H1 (cell line): ENCODE data around the gene PCDHB16. TPM values are rescaled to one million over a fixed set of nuclear protein-coding genes. Genes with fewer than 3 reads are reported as not detected.
A peak's percentile ranks its signal among the peaks of the same experiment; 100 is the strongest.

ENCODE experiments used
- CTCF ChIA-PET: fragments of 300-600 bp; sonication (Branson Sonifier 250); formaldehyde crosslinking; loops from one replicate; lab custom pipeline; 2021; ENCODE audit not compliant: partially characterized antibody; lab: Charles Lee
- POLR2A ChIA-PET: fragments of 300-600 bp; sonication (Branson Sonifier 250); formaldehyde crosslinking; loops from one replicate; lab custom pipeline; 2021; ENCODE audit warnings: inconsistent platforms; ENCODE audit not compliant: partially characterized antibody; lab: Charles Lee
- DNase-seq, 2 experiments: peaks; one replicate each; pipeline versions ENCODE4 v3.0.0 to v3.0.0-alpha.2; 2010 to 2022; ENCODE audit warnings: low spot score in 2 of 2, low read depth in 1 of 2, mixed read lengths in 1 of 2
- FAIRE-seq: peaks from 2 replicates; lab custom pipeline; 2011; peaks lifted over from hg19 to GRCh38; lab: Jason Lieb, UNC
- H2AFZ ChIP-seq: 2 replicates; pipeline ENCODE4 v1.8.1; 2012; ENCODE audit warnings: low read length, inconsistent platforms
- H2AK5ac ChIP-seq: 2 replicates; pipeline ENCODE4 v1.6.1; 2013; ENCODE audit warnings: low read depth, low read length
- H2BK120ac ChIP-seq: replicated peaks from 2 replicates; pipeline ENCODE3; 2013; ENCODE audit warnings: low read depth, low read length, inconsistent platforms
- H2BK12ac ChIP-seq: 2 replicates; pipeline ENCODE4 v1.6.1; 2013; ENCODE audit warnings: low read depth, low read length
- H2BK15ac ChIP-seq: 2 replicates; pipeline ENCODE4 v1.6.1; 2013; ENCODE audit warnings: low read length
- H2BK20ac ChIP-seq: 2 replicates; pipeline ENCODE4 v1.6.1; 2013; ENCODE audit warnings: low read length
- H2BK5ac ChIP-seq: 2 replicates; pipeline ENCODE4 v1.6.1; 2013; ENCODE audit warnings: low read depth, low read length
- H3K14ac ChIP-seq: 2 replicates; pipeline ENCODE4 v1.6.1; 2013; ENCODE audit warnings: inconsistent platforms; ENCODE audit not compliant: insufficient read length
- H3K18ac ChIP-seq: 2 replicates; pipeline ENCODE4 v1.6.1; 2013; ENCODE audit warnings: low read length; ENCODE audit errors: extremely low read depth
- H3K23ac ChIP-seq: 2 replicates; pipeline ENCODE4 v1.6.1; 2013; ENCODE audit warnings: inconsistent platforms; ENCODE audit not compliant: insufficient read length
- H3K23me2 ChIP-seq: 2 replicates; pipeline ENCODE4 v1.6.1; 2013; ENCODE audit warnings: low read depth, low read length
- H3K27ac ChIP-seq: 2 replicates; pipeline ENCODE4 v1.6.1; 2011; ENCODE audit warnings: low read depth, low read length, inconsistent platforms
- H3K27me3 ChIP-seq, 4 experiments: replicated peaks in 1 of 4; 1 replicate in 1 of 4; 2 replicates in 3 of 4; pipeline versions ENCODE4 v1.6.1 to v1.8.1; 2011 to 2013; ENCODE audit warnings: low read length in 3 of 4, mild to moderate bottlenecking in 3 of 4, inconsistent platforms in 2 of 4, mixed read lengths in 2 of 4, moderate library complexity in 1 of 4; ENCODE audit not compliant: control insufficient read depth in 3 of 4, insufficient read depth in 3 of 4; ENCODE audit errors: extremely low read depth in 1 of 4
- H3K36me3 ChIP-seq, 4 experiments: 2 replicates each; pipeline versions ENCODE4 v1.6.1 to v1.8.1; 2011 to 2013; ENCODE audit warnings: mild to moderate bottlenecking in 4 of 4, low read length in 3 of 4, moderate library complexity in 2 of 4, control low read depth in 1 of 4, inconsistent platforms in 1 of 4; ENCODE audit not compliant: insufficient read depth in 4 of 4, control insufficient read depth in 2 of 4
- H3K4ac ChIP-seq: replicated peaks from 2 replicates; pipeline ENCODE3; 2013; ENCODE audit warnings: low read length, low read depth, mixed read lengths, inconsistent platforms; ENCODE audit not compliant: insufficient read length
- H3K4me1 ChIP-seq, 4 experiments: replicated peaks in 1 of 4; 1 replicate in 1 of 4; 2 replicates in 3 of 4; pipeline versions ENCODE4 v1.6.1 to v1.8.1; 2011 to 2013; ENCODE audit warnings: low read length in 3 of 4, inconsistent platforms in 2 of 4, mixed read lengths in 1 of 4; ENCODE audit not compliant: insufficient read depth in 4 of 4, control insufficient read depth in 3 of 4
- H3K4me2 ChIP-seq, 2 experiments: 2 replicates each; pipeline versions ENCODE4 v1.6.1 to v1.8.1; 2011 to 2013; ENCODE audit warnings: low read depth in 2 of 2, low read length in 2 of 2, control low read depth in 1 of 2, inconsistent platforms in 1 of 2, mild to moderate bottlenecking in 1 of 2; ENCODE audit not compliant: insufficient read depth in 1 of 2
- H3K4me3 ChIP-seq, 4 experiments: fragments of 200-600, 300-600 bp in 1 of 4; sonication (generic), shearing (Covaris generic), sonication (Bioruptor Twin) in 1 of 4; 2 replicates each; pipeline versions ENCODE4 v1.5.1 to v1.8.1; 2011 to 2016; ENCODE audit warnings: low read length in 4 of 4, low read depth in 3 of 4, control low read depth in 2 of 4, inconsistent platforms in 2 of 4, mild to moderate bottlenecking in 2 of 4, mixed read lengths in 1 of 4, moderate library complexity in 1 of 4; ENCODE audit not compliant: insufficient read depth in 2 of 4; ENCODE audit errors: extremely low read depth in 1 of 4
- H3K56ac ChIP-seq: replicated peaks from 2 replicates; pipeline ENCODE3; 2013; ENCODE audit warnings: low read depth, mild to moderate bottlenecking, mixed read lengths, low read length, inconsistent platforms; ENCODE audit not compliant: insufficient read length
- H3K79me1 ChIP-seq: 2 replicates; pipeline ENCODE4 v1.6.1; 2013; ENCODE audit warnings: low read depth, low read length, control low read depth
- H3K79me2 ChIP-seq, 2 experiments: 2 replicates each; pipeline versions ENCODE4 v1.6.1 to v1.8.1; 2012 to 2013; ENCODE audit warnings: low read length in 2 of 2, mild to moderate bottlenecking in 2 of 2, inconsistent platforms in 1 of 2; ENCODE audit not compliant: insufficient read depth in 2 of 2, control insufficient read depth in 1 of 2
- H3K9ac ChIP-seq, 4 experiments: replicated peaks in 1 of 4; 1 replicate in 1 of 4; 2 replicates in 3 of 4; pipeline versions ENCODE4 v1.6.1 to v1.8.1; 2011 to 2013; ENCODE audit warnings: low read depth in 3 of 4, low read length in 3 of 4, control low read depth in 2 of 4, mild to moderate bottlenecking in 2 of 4, moderate library complexity in 2 of 4, inconsistent platforms in 1 of 4; ENCODE audit errors: extremely low read depth in 1 of 4
- H3K9me3 ChIP-seq, 2 experiments: 2 replicates each; pipeline versions ENCODE4 v1.6.1 to v1.8.1; 2012 to 2013; ENCODE audit warnings: mild to moderate bottlenecking in 2 of 2, moderate library complexity in 2 of 2, control low read depth in 1 of 2, inconsistent platforms in 1 of 2, low read depth in 1 of 2, low read length in 1 of 2, mixed read lengths in 1 of 2; ENCODE audit not compliant: insufficient read depth in 2 of 2
- H4K20me1 ChIP-seq, 2 experiments: replicated peaks in 1 of 2; 2 replicates each; pipeline versions ENCODE3 to v1.8.1; 2011 to 2013; ENCODE audit warnings: inconsistent platforms in 2 of 2, low read length in 2 of 2, mild to moderate bottlenecking in 1 of 2; ENCODE audit not compliant: insufficient read depth in 2 of 2, control insufficient read depth in 1 of 2
- H4K5ac ChIP-seq: 2 replicates; pipeline ENCODE4 v1.6.1; 2013; ENCODE audit warnings: low read length, low read depth, mixed read lengths, inconsistent platforms; ENCODE audit not compliant: insufficient read length
- H4K8ac ChIP-seq: 2 replicates; pipeline ENCODE4 v1.8.0; 2013; ENCODE audit warnings: mild to moderate bottlenecking, moderate library complexity, low read length, inconsistent platforms; ENCODE audit not compliant: insufficient read depth; ENCODE audit errors: extremely low read depth
- H4K91ac ChIP-seq: replicated peaks from 2 replicates; pipeline ENCODE3; 2013; ENCODE audit warnings: low read length, mixed read lengths, inconsistent platforms; ENCODE audit not compliant: insufficient read length
- CTCF ChIP-seq, 3 experiments: IDR thresholded peaks; 1 replicate in 2 of 3; 2 replicates in 1 of 3; pipeline versions ENCODE4 v1.5.1 to v1.6.1; 2011; ENCODE audit warnings: low read length in 3 of 3, mild to moderate bottlenecking in 3 of 3, inconsistent platforms in 2 of 3, low read depth in 1 of 3, moderate library complexity in 1 of 3; ENCODE audit not compliant: insufficient read depth in 1 of 3; ENCODE audit errors: control extremely low read depth in 1 of 3
- HDAC2 ChIP-seq, 2 experiments: fragments of 300-600 bp in 1 of 2; sonication (generic) in 1 of 2; IDR thresholded peaks; 2 replicates each; pipeline ENCODE4 v1.6.1; 2011 to 2012; ENCODE audit warnings: low read depth in 2 of 2, low read length in 2 of 2, mild to moderate bottlenecking in 2 of 2, moderate library complexity in 2 of 2, borderline replicate concordance in 1 of 2, inconsistent platforms in 1 of 2
- TBP ChIP-seq: IDR thresholded peaks from 2 replicates; pipeline ENCODE4 v1.6.1; 2011; ENCODE audit warnings: low read depth, low read length, improper control_type of control experiment
- WGBS, 2 experiments: shearing (Covaris generic) in 1 of 2; methylation state at CpG; one replicate each; pipeline versions ENCODE4 v1.1.6 to v1.1.7; 2013 to 2015; ENCODE audit warnings: low lambda C conversion rate in 2 of 2, mixed read lengths in 2 of 2, inconsistent platforms in 1 of 2, low coverage in 1 of 2, missing lambda C conversion rate in 1 of 2; ENCODE audit not compliant: insufficient replicate concordance in 2 of 2, insufficient coverage in 1 of 2, insufficient read length in 1 of 2; ENCODE audit errors: extremely low coverage in 1 of 2, missing lambda C conversion rate in 1 of 2; 5-methylcytosine and 5-hydroxymethylcytosine counted together
- polyA plus RNA-seq, 7 experiments: library from polyadenylated mRNA; depleted of rRNA in 3 of 7; stranded (reverse) in 5 of 7; unstranded in 2 of 7; fragments of >200 nt in 5 of 7; fragments of 200-250 nt in 2 of 7; gene quantifications; 1 replicate in 5 of 7; 2 replicates in 1 of 7; 4 replicates in 1 of 7; pipeline versions ENCODE4 v1.2.1 to v1.2.3, GENCODE V29; 2011 to 2013; ENCODE audit warnings: missing spikeins in 2 of 7, mixed read lengths in 2 of 7
- total RNA-seq: library from RNA; stranded (reverse); fragmentation: NEBNext Ultra II Directional; extraction: Animal tissue kit (Norgen Biotek cat#: 25700); gene quantifications from 2 replicates; pipeline ENCODE4 v1.2.1, GENCODE V29; 2021

The PCDHB16 gene
- total and polyA plus RNA-seq, 2 of the 8 experiments (the other 6 are each of a cell fraction or from before 2014, with no cell fraction given), result 2.2 to 5.2 TPM

DNA sequence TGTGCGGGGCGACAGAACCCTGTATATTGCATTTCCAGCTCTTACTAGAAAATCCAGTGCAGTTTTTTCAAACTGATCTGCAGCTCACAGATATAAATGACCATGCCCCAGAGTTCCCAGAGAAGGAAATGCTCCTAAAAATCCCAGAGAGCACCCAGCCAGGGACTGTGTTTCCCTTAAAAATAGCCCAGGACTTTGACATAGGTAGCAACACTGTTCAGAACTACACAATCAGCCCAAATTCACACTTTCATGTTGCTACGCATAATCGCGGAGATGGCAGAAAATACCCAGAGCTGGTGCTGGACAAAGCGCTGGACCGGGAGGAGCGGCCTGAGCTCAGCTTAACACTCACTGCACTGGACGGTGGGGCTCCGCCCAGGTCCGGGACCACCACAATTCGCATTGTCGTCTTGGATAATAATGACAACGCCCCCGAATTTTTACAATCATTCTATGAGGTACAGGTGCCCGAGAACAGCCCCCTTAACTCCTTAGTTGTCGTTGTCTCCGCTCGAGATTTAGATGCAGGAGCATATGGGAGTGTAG, 46.4 kb upstream of the PCDHB16 start:
- peaks cover 20 to 31% of the 10 kb centered on the region in 2 experiments for H3K9me3 ChIP-seq
- H3K4me3 ChIP-seq, result peak overlapping the region; percentile 60 to 98 (median 64)
- H2AK5ac ChIP-seq, result peak overlapping the region; percentile 40; the same call in 1 of the 2 replicates
- ChIA-PET CTCF (interaction anchor here (0.6 to 2.4 kb wide), 46 partner anchors 8 to 428 kb away, joined by 3 to 29 read pairs (median 5); partner anchors contain the start of genes PCDHB10, PCDHB11, PCDHB12 and PCDHB14), POLR2A (interaction anchor here (0.7 to 1.8 kb wide), 10 partner anchors 8 to 138 kb away, joined by 3 to 11 read pairs (median 4); partner anchors contain the start of genes PCDHB10, PCDHB16, PCDHB2 and PCDHB4)
- no peak overlapping the region for H3K56ac ChIP-seq
- no peak overlapping the region for H2BK15ac ChIP-seq
- H2BK5ac ChIP-seq, result no peak overlapping the region
- no peak for FAIRE-seq
- no peak overlapping the region for H2AFZ ChIP-seq
- TF ChIP-seq HDAC2 (IDR thresholded peaks at IDR 0.05; ENCODE audit: borderline replicate concordance in 1 of 2, low read depth in 2 of 2, low read length in 2 of 2) (no peak), TBP (no peak), CTCF (IDR thresholded peaks at IDR 0.05; ENCODE audit: control extremely low read depth in 1 of 3, insufficient read depth in 1 of 3, low read depth in 1 of 3, low read length in 3 of 3) (no peak)
- H3K23ac ChIP-seq, result no peak overlapping the region
- H2BK20ac ChIP-seq, result no peak overlapping the region
- peaks cover 0 to 12% (median 3%) of the 10 kb centered on the region in 4 experiments; a peak in 3 of 8 replicates for H3K36me3 ChIP-seq
- H4K20me1 ChIP-seq, result no peaks in the 10 kb centered on the region
- H3K4me1 ChIP-seq, result no peaks in the 10 kb centered on the region
- peak overlapping the region; percentile 70; the same call in 1 of the 2 replicates for H3K27ac ChIP-seq
- H4K8ac ChIP-seq, result no peak overlapping the region
- H2BK12ac ChIP-seq, result no peak overlapping the region
- H4K5ac ChIP-seq, result no peak overlapping the region
- H3K4ac ChIP-seq, result no peak overlapping the region
- DNase-seq, result no peak
- H3K27me3 ChIP-seq, result no peaks in the 10 kb centered on the region
- H3K4me2 ChIP-seq, result peak overlapping the region; percentile 56 to 67
- no peak overlapping the region for H4K91ac ChIP-seq
- 0 out of 2 replicates have a peak, but pooled peaks cover 2% of the 10 kb centered on the region for H3K23me2 ChIP-seq
- WGBS, 2 experiments, result 78% methylated on average over 19 of the region's 19 CpGs; no CpG with 5 or more reads in 1 of the 2 experiments
- H3K18ac ChIP-seq, result peak overlapping the region; percentile 55; the same call in 1 of the 2 replicates
- H3K79me1 ChIP-seq, result no peaks in the 10 kb centered on the region
- H3K79me2 ChIP-seq, result no peaks in the 10 kb centered on the region
- H3K9ac ChIP-seq, result peak overlapping the region in 3 of 4 experiments; percentile 80 to 98 (median 84); a peak in 4 of 7 replicates
- no peak overlapping the region for H3K14ac ChIP-seq
- no peak overlapping the region for H2BK120ac ChIP-seq
